Activated CD4-positive, alpha-beta T cell treated with anti-CD3 and anti-CD28 coated beads for 24 hours (primary cell): ENCODE measurements around the gene SGTA.

ENCODE experiments used
- DNase-seq, 2 donors: peaks; one replicate each; pipeline ENCODE4 v3.0.0-alpha.2; 2020; ENCODE audit warnings: low read depth in 2 of 2

Gene SGTA

DNA sequence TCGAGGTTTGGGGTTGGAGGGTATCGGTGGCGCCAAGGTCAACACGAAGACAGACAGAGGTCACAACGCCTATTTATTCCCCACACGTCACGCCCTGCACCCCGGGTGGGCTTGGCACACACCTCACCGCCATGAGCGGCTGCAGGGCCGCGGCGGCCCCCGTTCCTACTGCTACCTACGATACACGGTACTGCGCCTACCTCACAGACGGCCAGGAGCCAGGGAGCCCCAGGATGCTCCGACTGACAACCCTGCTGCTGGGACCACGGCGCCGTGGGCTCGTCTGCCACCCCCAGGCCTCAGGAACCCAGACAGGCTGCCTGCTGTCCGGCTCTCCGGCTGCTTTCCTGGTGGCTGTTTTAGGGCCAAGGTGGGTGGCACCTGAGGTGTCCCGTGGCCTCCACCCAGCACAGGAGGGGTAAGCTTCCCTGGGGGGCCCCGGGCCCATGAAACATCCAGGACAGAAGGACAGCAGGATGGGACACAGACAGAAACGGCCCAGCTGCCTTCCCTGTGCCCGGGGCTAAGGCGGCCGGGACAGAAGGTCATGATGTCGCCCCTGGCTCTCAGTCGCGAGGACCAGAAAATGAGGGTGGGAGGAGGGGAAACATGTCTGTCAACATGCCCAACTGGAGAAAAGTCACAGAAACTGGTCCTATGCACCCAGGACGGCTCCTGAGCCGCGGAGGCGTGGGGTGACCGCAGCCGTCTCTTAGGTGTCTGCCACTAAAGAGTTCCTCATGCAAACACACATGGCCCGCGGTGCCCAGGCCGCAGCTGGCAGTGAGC is 28.2 kb downstream of the SGTA start:
- DNase-seq, result no peak

DNA sequence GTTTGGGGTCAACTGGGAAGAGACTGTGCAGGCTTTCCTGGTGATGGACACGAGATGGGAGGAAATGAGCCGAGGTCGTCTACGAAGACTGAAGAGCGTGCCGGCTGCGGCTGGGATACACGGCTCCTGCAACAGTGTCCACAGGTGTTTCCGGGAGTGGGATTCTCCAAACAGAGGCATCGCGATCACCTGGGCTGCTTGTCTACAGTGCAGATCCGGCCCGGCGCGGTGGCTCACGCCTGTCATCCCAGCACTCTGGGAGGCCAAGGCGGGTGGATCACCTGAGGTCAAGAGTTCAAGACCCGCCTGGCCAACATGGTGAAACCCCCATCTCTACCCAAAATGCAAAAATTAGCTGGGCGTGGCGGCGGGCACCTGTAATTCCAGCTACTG is 31.6 kb downstream of the SGTA start:
- no peak for DNase-seq

DNA sequence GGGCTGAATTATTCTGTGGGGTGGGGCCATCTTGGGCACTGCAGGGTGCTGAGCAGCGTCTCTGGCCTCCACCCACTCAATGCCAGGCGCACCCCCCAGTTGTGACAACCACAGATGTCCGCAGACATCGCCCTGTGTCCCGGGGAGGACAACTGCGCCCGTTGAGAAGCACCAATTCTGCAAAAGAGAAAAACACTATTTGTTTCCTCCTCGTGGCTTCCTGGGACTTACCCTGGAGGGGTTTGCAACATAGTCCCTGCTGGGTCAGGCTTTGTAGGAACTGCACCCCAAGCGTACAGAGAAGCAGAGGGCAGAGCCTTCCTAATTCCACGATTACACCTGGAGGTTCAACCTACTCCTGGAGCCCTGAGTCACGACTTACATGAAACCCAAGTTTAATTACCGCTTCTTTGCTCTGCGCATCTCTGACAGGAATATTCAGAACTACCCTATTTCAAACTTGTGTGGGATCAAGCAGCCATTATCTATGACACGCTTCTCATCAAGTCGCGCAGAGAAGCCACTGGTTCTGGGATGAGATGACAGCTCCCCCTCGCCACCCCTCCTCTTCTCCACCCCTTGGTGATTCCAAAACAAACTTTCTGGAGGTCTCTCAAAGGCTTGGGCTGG is 32.1 kb downstream of the SGTA start:
- no peak for DNase-seq

DNA sequence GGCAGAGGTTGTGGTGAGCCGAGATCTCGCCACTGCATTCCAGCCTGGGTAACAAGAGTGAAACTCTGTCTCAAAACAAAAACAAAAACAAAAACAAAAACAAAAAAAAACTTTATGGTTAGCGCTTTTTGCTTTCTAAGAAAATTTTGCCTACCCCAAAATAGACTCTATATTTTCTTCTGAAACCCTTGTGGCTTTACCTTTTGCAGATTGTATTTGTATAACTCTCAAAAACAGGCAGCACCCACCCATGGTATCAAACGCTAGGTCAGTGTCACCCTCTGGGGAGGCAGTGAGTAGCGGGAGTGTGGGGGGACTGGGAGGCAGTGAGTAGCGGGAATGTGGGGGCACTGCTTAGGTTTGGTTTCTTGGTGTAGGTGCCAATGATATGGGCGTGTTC is 35.7 kb downstream of the SGTA start:
- DNase-seq, result no peak

DNA sequence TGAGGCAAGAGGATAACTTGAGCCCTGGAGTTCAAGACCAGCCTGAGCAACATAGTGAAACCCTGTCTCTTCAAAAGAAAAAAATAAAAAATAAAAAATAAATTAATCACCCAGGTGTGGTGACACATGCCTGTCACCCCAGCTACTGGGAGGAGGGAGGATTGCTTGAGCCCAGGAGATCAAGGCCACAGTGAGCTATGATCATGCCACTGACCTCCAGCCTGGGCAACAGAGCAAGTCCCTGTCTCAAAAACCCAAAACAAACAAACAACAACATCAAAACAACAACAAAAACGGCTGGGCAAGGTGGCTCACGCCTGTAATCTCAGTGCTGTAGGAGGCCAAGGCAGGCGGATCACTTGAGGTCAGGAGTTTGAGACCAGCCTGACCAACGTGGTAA is 39.0 kb downstream of the SGTA start:
- no peak for DNase-seq

DNA sequence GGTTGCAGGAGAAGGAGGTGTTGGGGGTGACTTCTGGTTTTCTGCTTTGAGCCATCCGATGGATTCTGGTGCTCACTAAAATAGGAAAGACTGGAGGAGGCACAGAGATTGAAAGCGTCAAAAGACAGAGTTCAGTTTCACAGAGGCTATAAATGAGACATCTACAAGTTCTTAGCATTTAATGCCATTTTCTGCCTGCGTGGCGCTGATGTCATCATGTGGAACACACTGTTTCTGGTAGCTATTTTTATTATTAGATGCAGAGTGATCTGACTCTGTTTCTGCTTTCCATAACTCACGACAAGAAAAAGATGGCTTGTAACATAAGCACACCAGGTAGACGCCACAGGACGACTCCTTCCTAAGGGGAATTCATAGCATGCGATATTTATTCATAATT is 40.0 kb downstream of the SGTA start:
- no peak for DNase-seq

DNA sequence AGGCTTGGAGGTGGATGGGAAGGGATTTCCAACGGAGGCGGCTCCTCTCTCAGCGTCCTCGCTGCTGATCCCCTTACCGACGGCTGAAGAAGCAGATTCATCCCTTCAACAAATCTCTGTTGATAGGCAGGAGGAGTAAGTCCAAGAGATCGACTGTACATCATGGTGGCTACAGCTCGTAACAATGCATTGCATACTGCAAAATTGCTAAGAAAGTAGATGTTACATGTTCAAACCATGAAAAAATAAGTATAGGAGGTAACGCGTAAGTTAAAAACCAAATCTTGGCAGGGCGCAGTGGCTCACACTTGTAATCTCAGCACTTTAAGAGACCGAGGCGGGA is 42.8 kb downstream of the SGTA start:
- DNase-seq, result no peak

DNA sequence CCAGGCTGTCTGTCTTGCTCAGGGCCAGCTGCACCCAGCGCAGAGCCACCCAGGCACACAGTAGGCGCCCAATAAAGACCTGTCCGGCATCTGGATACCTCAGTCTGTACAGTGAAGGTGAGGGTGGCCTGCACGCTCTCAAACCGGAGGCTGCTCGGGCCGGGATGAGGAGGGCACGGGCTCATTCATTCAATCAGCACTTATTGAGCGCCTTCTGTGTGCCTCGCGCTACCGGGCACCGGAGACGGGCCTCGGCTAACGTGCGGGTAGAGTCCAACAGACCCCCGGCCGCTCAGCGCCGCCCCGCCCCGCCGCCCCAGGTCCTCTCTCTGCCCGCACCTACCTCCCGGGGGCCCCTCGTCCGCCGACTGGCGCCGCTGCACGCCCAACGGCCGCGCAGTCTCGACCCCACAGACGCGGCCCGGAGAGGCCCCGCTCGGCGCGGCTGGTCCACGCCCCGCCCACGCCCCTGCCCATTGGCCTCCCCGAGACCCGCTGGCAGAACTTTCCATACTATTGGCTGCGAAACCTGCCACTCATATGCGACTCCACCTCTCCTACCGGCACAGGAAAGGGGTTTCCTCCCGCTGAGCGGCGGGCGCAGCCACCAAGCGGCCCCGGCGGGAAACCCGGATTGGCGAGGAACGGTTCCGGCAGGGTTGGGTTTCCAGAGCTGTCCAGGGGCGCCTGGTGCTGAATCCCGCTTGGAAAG is 43.3 kb downstream of the SGTA start, which contains the start of gene SLC39A3:
Gene SLC39A3 (minus strand): TSS at position 416 of the 712 bp plus-strand sequence. CDS start 2,760 bp downstream, outside the sequence.
- DNase-seq, result peak; percentile 99 to 100

DNA sequence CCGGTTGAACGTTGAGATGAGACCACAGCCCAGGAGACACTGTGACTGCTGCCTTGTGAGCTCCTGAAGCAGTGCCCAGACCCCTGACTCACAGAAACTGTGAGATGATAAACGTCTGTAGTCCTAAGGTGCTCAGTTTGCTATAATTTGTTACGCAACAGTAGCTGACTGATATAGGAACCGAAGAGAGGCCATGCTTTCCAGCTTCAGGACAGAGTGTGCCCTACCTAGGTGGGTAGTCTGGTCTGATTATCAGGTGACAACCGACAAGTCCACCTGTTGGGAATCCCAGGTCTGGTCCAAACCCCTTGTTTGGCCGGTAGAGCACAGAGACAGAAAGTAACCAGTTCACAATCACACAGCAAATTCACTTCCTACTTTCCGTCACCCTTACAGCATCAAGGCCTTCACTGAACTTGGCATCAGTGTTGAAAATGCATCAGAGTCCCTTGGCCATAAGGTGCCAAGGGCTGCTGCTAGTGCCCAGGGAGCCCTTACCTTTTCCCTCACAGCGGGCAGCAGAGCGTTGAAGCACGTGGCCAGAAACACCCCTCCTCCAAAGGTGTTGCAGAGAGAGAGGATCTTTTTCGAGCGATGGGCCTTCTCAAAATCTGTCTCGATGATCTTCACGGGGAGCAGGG is 46.4 kb downstream of the SGTA start:
- no peak for DNase-seq

DNA sequence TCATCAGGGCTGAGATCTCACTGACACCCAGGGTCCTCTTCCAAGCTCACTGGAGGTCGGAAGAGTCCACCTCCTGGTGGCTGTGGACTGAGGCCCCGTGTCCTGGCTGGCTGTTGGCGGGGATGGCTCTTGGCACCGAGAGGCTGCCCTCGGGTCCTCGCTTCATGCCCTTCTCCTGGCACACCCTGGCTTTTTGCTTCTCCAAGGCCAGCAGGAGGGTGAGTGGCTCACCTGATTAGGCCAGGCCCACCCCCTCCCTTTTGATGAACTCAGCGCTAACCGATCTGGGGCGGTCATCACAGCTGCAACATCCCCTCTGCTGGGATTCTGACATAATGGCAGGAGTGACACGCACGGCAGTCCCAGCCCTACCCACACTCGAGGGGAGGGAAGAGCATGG is 47.7 kb downstream of the SGTA start:
- DNase-seq, result no peak

DNA sequence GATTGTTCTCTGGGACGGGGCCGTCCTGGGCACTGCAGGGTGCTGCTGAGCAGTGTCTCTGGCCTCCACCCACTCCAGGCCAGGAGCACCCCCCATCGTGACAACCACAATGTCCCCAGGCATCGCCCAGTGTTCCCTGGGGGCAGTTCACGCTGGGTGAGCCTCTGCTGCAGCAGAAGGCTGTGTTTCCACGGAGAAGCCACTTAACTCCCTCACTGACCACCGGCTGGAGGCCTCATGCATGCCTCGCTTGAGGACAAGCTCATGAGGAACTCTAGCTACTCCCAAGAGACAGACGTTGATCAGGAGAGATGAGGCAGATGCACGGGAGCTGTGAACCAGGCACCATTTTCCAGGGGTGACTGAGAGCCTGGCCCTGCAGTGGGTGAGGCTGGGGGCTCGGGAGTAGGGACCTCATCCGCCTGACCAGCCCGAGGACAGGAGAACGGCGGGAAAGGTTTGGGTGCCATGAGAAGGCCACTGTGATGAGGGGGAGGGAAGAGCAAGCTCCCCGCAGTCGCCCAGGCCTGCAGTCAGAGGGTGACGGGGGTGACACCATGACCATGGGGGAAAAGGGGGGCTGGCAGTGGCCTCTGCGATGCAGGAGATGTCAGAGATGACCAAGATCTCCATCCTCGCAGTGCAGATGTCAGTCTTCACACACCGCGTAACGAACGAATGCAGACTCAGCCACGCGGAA is 48.3 kb downstream of the SGTA start:
- no peak for DNase-seq

DNA sequence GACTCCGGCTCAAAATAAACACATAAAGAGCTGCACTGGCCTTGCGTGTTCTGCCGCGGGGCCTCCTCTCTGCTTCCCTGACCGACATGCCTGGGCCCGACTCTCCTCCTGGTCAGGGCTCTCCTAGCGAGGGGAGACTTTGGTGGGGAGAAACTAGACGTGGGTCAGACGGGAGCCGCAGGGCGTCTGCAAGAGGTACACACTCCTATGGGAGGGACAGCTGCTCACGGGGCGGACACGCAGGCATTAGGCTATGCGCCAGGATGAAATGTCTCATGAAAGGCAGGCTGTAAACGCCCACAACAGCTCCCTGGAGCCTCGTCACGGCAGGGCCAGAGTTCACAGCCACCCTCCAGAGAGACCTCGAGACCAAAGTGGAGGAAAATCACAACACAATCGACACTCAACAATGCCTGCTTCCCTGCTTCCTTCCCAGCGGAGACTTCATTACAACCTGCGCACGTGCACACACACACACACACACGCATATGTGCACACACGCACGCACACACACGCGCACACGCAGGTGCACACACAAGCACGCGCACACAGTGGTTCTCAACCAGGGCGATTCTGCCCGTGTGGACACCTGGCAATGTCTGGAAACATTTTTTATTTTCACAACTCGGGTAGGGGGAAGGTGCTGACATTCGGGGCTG is 49.0 kb downstream of the SGTA start:
- DNase-seq, result no peak

DNA sequence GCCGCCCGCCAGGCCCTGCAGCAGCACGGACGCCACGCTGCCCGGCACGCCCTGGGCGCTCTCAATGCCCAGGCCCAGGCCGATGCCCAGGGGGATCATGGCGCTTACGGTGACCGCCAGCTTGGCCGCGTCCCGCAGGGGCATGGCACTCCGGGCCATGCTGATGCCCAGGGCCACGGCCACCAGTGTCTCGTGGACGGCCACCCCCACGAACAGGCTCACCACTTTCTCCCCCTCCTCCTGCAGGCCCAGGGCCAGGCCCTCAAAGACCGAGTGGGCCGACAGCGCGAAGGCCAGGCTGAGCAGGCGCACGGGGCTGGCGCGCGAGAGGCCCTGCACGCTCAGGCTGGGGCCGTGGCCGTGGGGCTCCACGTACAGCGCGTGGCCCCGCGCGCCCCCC is 50.2 kb downstream of the SGTA start:
- DNase-seq, result no peak

DNA sequence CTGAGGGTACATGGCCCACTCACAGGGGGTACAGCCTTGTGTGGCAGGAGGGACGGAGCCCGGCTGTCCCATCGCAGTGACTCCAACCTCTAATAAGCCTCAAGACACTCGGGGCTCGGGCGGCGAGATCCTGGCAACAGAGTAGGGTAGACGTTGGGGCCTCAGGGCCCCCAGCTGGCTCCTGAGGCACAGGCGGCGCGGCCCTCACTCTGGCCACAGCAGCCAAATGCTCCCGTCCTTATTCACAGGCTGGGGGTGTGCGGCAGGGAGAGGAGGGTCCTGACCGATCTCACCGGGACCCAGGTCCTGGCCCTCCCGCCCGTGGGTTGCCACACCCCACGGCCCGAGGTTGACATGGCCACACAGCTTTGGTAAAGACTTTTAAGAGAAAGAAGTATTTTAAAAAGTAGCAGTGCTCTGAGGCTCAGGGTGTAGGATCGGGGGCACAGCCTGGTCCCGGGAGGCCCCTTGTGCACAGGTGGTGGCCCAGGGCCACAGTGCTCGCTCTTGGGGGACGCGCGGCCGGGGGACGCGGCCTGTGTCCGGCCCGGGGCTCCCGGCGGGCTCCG is 50.8 kb downstream of the SGTA start:
- no peak for DNase-seq

DNA sequence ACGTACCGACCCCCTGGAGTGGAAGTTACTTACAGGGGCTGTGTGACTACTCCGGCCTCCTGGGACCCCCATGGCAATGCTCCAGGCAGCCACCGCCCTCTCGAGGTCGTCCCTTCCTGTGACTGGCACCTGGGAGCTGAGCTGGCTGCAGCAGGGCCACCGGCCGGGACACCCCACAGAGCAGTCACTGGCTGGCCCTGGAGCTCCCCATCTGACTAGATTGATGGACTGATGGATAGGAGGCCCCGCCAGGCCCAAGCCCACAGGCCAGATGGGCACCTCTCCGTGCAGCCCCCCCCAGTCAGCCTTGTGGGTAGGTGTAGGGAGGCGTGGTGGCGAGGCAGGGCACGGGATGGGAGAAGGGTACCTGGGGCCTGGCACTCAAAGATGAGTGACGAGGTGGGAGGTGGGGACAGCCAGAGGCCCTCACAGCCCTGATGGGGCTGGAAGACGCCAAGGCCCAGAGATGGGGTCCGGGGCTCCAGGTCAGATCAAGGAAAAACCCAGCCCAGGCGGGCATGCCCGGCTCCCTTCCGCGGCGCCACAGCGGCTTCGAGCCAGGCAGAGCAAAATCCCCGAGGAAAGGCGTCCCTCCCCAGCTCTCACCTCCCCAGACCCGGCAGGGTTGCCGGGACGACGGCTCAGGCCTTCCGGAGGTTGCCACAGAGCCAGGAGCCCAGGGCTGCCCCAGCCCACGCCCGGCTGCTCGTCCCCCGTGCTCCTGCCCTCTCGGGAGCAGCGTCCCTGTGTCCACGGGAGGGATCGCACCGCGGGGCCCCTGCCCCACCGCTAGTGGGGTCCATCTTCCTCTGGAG is 51.7 kb downstream of the SGTA start:
- no peak for DNase-seq

DNA sequence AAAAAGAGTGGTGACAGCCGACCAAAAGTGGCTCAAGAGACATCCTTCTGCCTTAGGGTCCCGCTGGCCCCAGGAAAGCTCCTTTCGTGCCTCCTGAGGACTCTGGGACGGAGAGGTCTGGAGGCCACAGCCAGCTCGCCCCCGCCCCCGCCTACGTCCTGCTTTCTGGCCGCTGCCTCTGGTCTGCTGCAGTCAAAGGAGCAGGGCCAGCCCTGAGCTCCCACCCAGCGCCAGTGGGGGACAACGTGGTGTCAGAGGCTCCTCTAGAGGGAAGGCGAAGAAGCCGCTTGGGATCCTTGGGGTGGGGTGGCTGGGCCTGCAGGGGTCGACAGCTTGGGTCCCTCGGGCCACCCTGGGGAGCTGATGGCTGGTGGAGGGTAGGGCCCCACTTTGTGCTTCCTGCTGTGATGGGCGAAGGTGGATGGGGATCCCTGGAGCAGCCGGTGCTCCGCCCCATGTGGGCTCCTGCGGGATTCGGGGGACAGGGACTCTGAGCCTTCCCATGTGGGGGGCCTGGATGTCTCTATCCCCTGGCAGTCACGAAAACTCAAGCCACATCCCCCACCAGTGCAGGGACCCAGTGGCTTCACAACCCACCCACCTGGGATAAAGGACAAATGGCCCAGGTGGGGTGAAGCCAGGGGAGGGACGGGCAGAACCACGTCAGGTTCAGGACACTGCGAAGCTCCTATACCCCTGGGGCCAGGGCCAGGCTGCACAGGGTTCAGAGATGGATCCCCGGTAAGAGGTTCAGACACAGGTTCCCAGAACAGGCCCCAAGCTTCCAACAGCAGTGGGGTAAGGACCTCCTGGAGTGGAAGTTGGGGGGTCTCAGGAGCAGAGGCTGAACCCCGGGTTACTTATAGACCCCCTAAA is 52.9 kb downstream of the SGTA start:
- DNase-seq, result no peak

DNA sequence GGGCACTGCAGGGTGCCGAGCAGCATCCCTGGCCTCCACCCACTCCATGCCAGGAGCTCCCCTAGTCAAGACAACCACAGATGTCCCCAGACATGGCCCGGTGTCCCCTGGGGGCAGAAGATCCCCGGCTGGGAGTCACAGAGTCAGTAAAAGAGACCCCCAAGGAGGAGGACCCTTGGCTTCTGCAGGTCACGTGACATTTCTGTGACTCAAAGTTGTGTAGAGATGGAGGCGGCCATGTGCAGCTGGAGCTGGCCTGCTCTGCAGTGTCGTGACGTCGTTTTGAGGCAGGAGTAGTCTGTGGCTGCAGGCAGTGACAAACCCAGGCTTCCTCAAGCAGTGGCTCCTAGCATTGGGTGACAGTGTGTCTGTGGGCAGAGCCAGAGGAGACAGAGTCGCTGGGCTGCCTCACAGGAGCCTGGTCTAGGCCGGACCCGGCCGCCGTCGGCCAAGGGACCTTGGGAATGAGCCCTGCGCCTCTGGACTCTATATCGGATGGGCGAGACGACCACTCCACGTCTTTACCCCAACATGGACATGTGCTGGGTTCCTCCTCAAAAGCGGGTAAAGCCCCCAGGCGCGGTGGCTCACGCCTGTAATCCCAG is 54.2 kb downstream of the SGTA start:
- DNase-seq, result no peak

DNA sequence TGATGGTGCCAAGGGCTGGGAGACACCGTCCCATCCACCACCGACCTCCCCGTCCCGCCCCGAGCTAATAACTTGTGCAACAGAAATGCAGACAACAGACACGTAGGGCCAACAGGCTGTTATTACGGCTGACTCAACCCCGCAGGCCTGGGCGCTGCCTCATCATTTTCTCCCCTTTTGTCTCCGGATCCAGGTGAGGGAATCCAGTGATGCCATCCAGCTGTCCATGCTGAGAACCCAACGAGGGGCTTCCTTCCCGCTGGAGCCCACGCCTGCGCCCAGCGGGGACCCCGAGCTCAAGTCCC is 55.5 kb downstream of the SGTA start:
- no peak for DNase-seq
